Measurements from ENCODE around the gene PRPS2.

Gene PRPS2

GRCh38 chrX:12767856-12768255 is 23.4 kb upstream of the PRPS2 start:
- no peak for TF ChIP-seq CTCF (IDR thresholded peaks at IDR 0.05; ENCODE audit: low read depth, low read length)
- TF ChIP-seq POLR2A (IDR thresholded peaks at IDR 0.05; ENCODE audit: extremely low read depth, insufficient read length): no peak
- TF ChIP-seq MYC (IDR thresholded peaks at IDR 0.05; ENCODE audit: low read depth, low read length): no peak
- DNase-seq (ENCODE audit: low read depth): no peak
- H3K4me3 ChIP-seq (ENCODE audit: low read depth, low read length): no peak overlapping the region

GRCh38 chrX:12768491-12768890 is 22.7 kb upstream of the PRPS2 start:
- TF ChIP-seq POLR2A (IDR thresholded peaks at IDR 0.05; ENCODE audit: extremely low read depth, insufficient read length) (no peak), MAX (IDR thresholded peaks at IDR 0.05; ENCODE audit: low read depth, low read length) (no peak), MYC (IDR thresholded peaks at IDR 0.05; ENCODE audit: low read depth, low read length) (no peak), CTCF (IDR thresholded peaks at IDR 0.05; ENCODE audit: low read depth, low read length) (no peak)
- DNase-seq (ENCODE audit: low read depth): no peak
- H3K4me3 ChIP-seq (ENCODE audit: low read depth, low read length): no peak overlapping the region

GRCh38 chrX:12770440-12770839 is 20.8 kb upstream of the PRPS2 start:
- TF ChIP-seq POLR2A (IDR thresholded peaks at IDR 0.05; ENCODE audit: extremely low read depth, insufficient read length) (no peak), CTCF (IDR thresholded peaks at IDR 0.05; ENCODE audit: low read depth, low read length) (peak; percentile 28)
- DNase-seq (ENCODE audit: low read depth): peak; percentile 35

GRCh38 chrX:12771445-12772069 is 19.7 kb upstream of the PRPS2 start:
- peak; percentile 80 for DNase-seq (ENCODE audit: low read depth)
- no peak overlapping the region for H3K4me3 ChIP-seq (ENCODE audit: low read depth, low read length)
- TF ChIP-seq CTCF (IDR thresholded peaks at IDR 0.05; ENCODE audit: low read depth, low read length) (peak; percentile 90), MYC (IDR thresholded peaks at IDR 0.05; ENCODE audit: low read depth, low read length) (no peak), MAX (IDR thresholded peaks at IDR 0.05; ENCODE audit: low read depth, low read length) (no peak), POLR2A (IDR thresholded peaks at IDR 0.05; ENCODE audit: extremely low read depth, insufficient read length) (no peak)

More at GRCh38 chrX:12770440-12770839, 20.8 kb upstream of the PRPS2 start:
- H3K4me3 ChIP-seq (ENCODE audit: low read depth, low read length): no peak overlapping the region

GRCh38 chrX:12777670-12778069 is 13.5 kb upstream of the PRPS2 start:
- DNase-seq (ENCODE audit: low read depth): no peak
- no peak for TF ChIP-seq MAX (IDR thresholded peaks at IDR 0.05; ENCODE audit: low read depth, low read length)
- no peak for TF ChIP-seq MYC (IDR thresholded peaks at IDR 0.05; ENCODE audit: low read depth, low read length)
- TF ChIP-seq POLR2A (IDR thresholded peaks at IDR 0.05; ENCODE audit: extremely low read depth, insufficient read length): no peak
- TF ChIP-seq CTCF (IDR thresholded peaks at IDR 0.05; ENCODE audit: low read depth, low read length): no peak
- no peak overlapping the region for H3K4me3 ChIP-seq (ENCODE audit: low read depth, low read length)

GRCh38 chrX:12779534-12779933 is 11.7 kb upstream of the PRPS2 start:
- no peak overlapping the region for H3K4me3 ChIP-seq (ENCODE audit: low read depth, low read length)
- TF ChIP-seq MYC (IDR thresholded peaks at IDR 0.05; ENCODE audit: low read depth, low read length) (no peak), MAX (IDR thresholded peaks at IDR 0.05; ENCODE audit: low read depth, low read length) (no peak), CTCF (IDR thresholded peaks at IDR 0.05; ENCODE audit: low read depth, low read length) (no peak), POLR2A (IDR thresholded peaks at IDR 0.05; ENCODE audit: extremely low read depth, insufficient read length) (no peak)
- no peak for DNase-seq (ENCODE audit: low read depth)

All from NB4 (cell line).